Right lobe of liver (tissue), 6 donors: ENCODE results near the gene PCNX2. TPM values are rescaled to one million over a fixed set of nuclear protein-coding genes. Genes with fewer than 3 reads are reported as not detected.
"Not testable (repeated sequence)": the region's sequence is repeated elsewhere in the genome, so short reads cannot be mapped to it uniquely, and the experiment has no call there.

ENCODE experiments used
- ATAC-seq, 4 donors: fragments of 200-7000 bp; cut with Tn5 transposase; one replicate each; pipeline ENCODE4 v1.9.1; 2020; ENCODE audit warnings: mild to moderate bottlenecking in 4 of 4, moderate library complexity in 4 of 4
- DNase-seq, 3 donors: peaks; one replicate each; pipeline ENCODE4 v3.0.0-alpha.2; 2020
- H3K27ac ChIP-seq, 3 donors: fragments of 200-600 bp; one replicate each; pipeline ENCODE4 v1.8.0; 2022
- H3K27me3 ChIP-seq, 2 donors: fragments of 200-600 bp; one replicate each; pipeline ENCODE4 v1.8.0; 2022
- H3K36me3 ChIP-seq, 4 donors: fragments of 200-600 bp; sonication (generic) in 1 of 4; one replicate each; pipeline versions ENCODE4 v1.5.1 to v1.8.0; 2017 to 2022; ENCODE audit warnings: control low read depth in 1 of 4
- H3K4me1 ChIP-seq, 4 donors: fragments of 200-600 bp; sonication (generic) in 1 of 4; one replicate each; pipeline versions ENCODE4 v1.5.1 to v1.8.0; 2017 to 2022; ENCODE audit warnings: control low read depth in 1 of 4
- H3K4me3 ChIP-seq, 3 donors: fragments of 200-600 bp; one replicate each; pipeline ENCODE4 v1.8.0; 2022
- H3K9me3 ChIP-seq, 4 donors: fragments of 200-600 bp; sonication (generic) in 1 of 4; one replicate each; pipeline versions ENCODE4 v1.5.1 to v1.8.0; 2017 to 2022; ENCODE audit warnings: control low read depth in 1 of 4
- POLR2A ChIP-seq: fragments of 450-650 bp; IDR thresholded peaks from one replicate; pipeline ENCODE4 v1.6.1; 2017; ENCODE audit warnings: antibody characterized with exemption, mild to moderate bottlenecking
- WGBS: methylation state at CpG from one replicate; pipeline ENCODE4 v1.1.6; 2018; ENCODE audit warnings: low coverage, low lambda C conversion rate; ENCODE audit not compliant: insufficient coverage; ENCODE audit errors: missing lambda C conversion rate; 5-methylcytosine and 5-hydroxymethylcytosine counted together
- intact Hi-C, 2 donors: fragments of 100-400 bp; cut with DNase I; formaldehyde crosslinking; loops; one replicate each; pipeline versions ENCODE4 v1.11.2 to v1.14.1; 2022
- total RNA-seq, 6 experiments: library from RNA; depleted of rRNA in 2 of 6; stranded (reverse); fragments of >200 nt in 2 of 6; fragmentation: NEBNext Ultra II Directional in 3 of 6; extraction: Animal tissue kit (Norgen Biotek cat#: 25700) in 3 of 6; gene quantifications; one replicate each; pipeline versions ENCODE4 v1.1.0 to v1.2.4, GENCODE V29; 2016 to 2023
- TF ChIP-seq, protein P1 (sequence below), 4 donors: fragments of 200-600 bp in 3 of 4; fragments of 450-650 bp in 1 of 4; IDR thresholded peaks; one replicate each; pipeline versions ENCODE4 v1.5.1 to v1.8.0; 2016 to 2022; ENCODE audit warnings: antibody characterized with exemption in 4 of 4, mild to moderate bottlenecking in 2 of 4
- donor health status: DM: no; HTN: yes; CAD: no.
- donor health status: DM: no; HTN: no; CAD: no.
- donor health status: DM: no; HTN: no; CAD: no.
- donor health status: DM: no; HTN: yes; CAD: no.
- donor health status: DM: no; HTN: yes; CAD: no.

Gene PCNX2
- total RNA-seq, 6 experiments from 2014 or later = 0.35 to 3.4 (median 0.82) TPM

DNA sequence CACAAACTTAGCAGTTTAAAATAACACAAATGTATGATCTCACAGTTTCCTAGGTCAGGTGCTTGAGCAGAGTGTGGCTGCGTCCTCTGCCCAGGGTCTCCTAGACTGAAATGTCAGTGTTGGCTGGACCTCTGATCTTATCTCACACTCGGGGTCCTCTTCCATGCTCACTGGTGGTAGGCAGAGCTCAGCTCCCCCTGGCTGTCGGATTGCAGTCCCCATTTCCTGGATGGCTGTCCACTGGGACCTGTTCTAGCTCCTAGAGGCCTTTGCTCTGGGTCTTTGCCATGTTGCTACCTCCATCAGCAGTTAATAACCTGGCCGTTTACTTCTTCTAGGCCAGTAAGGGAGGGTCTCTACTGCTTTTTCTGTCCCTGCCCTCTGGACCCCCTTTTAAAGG lies 107.5 kb downstream of the PCNX2 start:
- Histone ChIP-seq H3K4me3 (no peak overlapping the region), H3K27me3 (no peaks in the 10 kb centered on the region), H3K27ac (no peak overlapping the region), H3K36me3 (no peaks in the 10 kb centered on the region), H3K9me3 (no peaks in the 10 kb centered on the region), H3K4me1 (no peaks in the 10 kb centered on the region)
- TF ChIP-seq POLR2A = no peak
- TF ChIP-seq, protein P1, sequence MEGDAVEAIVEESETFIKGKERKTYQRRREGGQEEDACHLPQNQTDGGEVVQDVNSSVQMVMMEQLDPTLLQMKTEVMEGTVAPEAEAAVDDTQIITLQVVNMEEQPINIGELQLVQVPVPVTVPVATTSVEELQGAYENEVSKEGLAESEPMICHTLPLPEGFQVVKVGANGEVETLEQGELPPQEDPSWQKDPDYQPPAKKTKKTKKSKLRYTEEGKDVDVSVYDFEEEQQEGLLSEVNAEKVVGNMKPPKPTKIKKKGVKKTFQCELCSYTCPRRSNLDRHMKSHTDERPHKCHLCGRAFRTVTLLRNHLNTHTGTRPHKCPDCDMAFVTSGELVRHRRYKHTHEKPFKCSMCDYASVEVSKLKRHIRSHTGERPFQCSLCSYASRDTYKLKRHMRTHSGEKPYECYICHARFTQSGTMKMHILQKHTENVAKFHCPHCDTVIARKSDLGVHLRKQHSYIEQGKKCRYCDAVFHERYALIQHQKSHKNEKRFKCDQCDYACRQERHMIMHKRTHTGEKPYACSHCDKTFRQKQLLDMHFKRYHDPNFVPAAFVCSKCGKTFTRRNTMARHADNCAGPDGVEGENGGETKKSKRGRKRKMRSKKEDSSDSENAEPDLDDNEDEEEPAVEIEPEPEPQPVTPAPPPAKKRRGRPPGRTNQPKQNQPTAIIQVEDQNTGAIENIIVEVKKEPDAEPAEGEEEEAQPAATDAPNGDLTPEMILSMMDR (IDR thresholded peaks at IDR 0.05) = no peak
- intact Hi-C loops = no loop called here
- 68% methylated on average over 3 of the region's 4 CpGs for WGBS
- DNase-seq (no peak), ATAC-seq (no peak)

DNA sequence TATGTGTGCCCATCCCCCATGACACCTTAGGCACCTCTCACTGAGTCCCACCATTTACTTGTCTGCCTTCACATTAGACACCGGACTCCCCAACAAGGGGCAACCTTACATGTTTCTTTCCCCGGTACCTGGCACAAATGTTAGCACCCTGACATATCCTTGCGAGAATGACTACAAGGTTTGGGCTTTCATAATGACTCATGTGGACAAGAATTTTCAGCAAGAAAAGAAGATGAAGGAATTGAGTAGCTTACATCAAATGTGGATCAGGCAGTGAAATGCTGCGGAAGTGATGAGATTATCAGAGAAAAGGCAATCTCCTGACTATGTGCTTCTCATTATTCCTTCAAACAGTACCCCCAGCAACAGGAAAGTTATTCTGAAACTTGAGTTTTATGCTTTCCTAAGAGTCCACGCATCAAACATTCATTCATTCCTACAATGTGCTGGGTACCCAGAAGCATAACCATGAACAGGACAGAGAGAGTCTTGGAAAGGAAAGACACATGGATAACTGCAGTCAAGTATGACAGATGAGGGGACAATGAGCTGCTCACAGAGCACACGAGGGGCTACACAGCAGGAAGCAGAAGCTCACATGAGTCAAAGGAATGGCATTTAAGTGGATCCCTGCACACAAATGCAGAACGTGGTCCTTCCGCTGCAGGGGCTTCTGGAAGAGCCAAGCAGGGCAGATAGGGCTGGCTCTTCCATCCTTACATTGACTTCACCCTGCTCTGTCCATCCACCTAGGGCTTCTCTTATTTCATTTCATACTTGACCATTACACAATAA lies 112.1 kb downstream of the PCNX2 start:
- no peak for ATAC-seq
- no peak for DNase-seq
- WGBS = 66% methylated on average over 8 of the region's 8 CpGs
- no peaks in the 10 kb centered on the region for H3K9me3 ChIP-seq
- no peak for TF ChIP-seq POLR2A
- TF ChIP-seq, protein P1 (IDR thresholded peaks at IDR 0.05) = no peak
- no peaks in the 10 kb centered on the region for H3K27me3 ChIP-seq
- no peak overlapping the region for H3K27ac ChIP-seq
- no peaks in the 10 kb centered on the region for H3K36me3 ChIP-seq
- intact Hi-C loops = no loop called here
- no peaks in the 10 kb centered on the region for H3K4me1 ChIP-seq
- no peak overlapping the region for H3K4me3 ChIP-seq

DNA sequence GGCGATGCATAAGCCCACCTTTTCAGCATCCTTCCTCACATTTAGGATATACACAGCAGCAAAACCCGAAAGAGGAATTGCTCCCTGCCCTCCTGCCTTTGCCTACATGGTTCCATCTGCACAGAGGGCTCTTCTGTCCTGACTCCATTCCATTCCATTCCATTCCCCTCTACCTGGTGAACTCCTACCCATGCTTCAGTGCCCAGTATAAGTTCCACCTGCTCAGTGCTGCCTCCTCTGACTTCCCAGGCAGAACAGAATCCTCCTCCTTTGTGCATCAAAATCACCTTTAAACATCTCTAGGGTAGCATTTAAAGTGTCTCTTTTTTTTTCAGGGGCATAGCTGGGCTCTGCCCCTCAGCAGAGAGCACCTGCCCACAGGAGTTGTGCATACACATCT lies 112.9 kb downstream of the PCNX2 start:
- Histone ChIP-seq H3K27me3 (no peaks in the 10 kb centered on the region), H3K27ac (no peak overlapping the region), H3K9me3 (peaks cover 0 to 4% (median 0%) of the 10 kb centered on the region in 4 donors), H3K36me3 (no peaks in the 10 kb centered on the region), H3K4me1 (no peaks in the 10 kb centered on the region), H3K4me3 (no peak overlapping the region)
- intact Hi-C loops = no loop called here
- no peak for ATAC-seq
- 58% methylated on average over 2 of the region's 2 CpGs for WGBS
- no peak for TF ChIP-seq POLR2A
- TF ChIP-seq, protein P1 (IDR thresholded peaks at IDR 0.05) = no peak
- no peak for DNase-seq

DNA sequence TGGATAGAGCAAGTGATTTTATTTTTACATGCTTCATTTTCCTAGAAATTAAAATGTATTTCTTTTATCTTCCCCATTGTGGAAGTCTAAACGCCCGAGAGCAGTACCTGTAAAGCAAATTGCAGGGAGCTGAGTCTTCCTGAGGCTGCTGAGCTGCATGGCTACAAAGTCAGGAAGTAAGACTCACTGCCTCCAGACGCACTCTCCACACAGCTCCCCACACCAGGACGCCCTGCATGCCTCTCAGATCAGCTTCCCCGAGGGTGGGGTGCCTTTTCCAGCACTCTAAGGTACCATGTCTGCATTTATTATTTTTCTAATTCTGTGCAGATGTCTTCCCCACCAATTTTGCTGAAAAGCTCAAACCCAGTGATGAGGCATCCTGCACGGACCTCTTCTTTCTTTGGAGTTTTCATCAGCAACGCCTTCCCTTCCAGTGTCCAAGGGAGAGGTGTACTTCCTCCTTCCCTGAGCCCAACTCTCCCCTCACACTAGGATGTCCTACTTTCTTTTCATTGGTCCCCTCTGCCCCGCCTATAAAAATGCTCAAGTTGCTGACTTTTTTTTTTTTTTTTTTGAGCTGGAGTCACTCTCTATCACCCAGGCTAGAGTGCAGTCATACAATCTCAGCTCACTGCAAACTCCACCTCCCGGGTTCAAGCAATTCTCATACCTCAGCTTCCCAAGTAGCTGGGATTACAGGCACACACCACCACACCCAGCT lies 114.7 kb downstream of the PCNX2 start:
- no peaks in the 10 kb centered on the region for H3K4me1 ChIP-seq
- H3K27ac ChIP-seq = no peak overlapping the region
- no peak overlapping the region for H3K4me3 ChIP-seq
- DNase-seq (no peak), ATAC-seq (no peak)
- TF ChIP-seq POLR2A = no peak
- TF ChIP-seq, protein P1 (IDR thresholded peaks at IDR 0.05) = no peak
- H3K36me3 ChIP-seq = no peaks in the 10 kb centered on the region
- H3K9me3 ChIP-seq = peaks cover 0 to 4% (median 0%) of the 10 kb centered on the region in 4 donors
- H3K27me3 ChIP-seq = no peaks in the 10 kb centered on the region
- intact Hi-C loops = no loop called here
- WGBS = 57% methylated on average over 8 of the region's 9 CpGs

DNA sequence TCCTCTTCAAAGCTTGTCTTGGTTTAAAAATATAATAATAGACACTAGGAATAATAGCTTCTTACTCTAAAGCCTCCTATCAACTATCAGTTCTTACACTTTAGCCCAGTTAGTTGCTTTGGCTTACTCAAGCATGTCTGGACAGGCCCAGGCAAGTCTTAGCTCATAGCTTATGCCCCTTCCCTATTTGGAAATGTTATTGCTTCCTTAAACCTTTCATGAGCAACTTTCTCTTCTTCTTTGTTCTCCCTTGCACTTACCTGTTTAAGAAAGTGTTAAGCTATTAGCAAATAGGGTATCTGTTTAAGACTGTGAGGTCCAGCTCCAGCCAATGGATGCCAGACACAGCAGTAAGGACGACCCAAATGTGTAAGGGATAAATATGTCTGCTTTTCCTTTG lies 115.9 kb downstream of the PCNX2 start:
- H3K4me1 ChIP-seq, H3K27me3 ChIP-seq, H3K36me3 ChIP-seq, H3K27ac ChIP-seq, H3K4me3 ChIP-seq, ATAC-seq, intact Hi-C loops, DNase-seq, H3K9me3 ChIP-seq: not testable (repeated sequence)
- WGBS = 44% methylated on average over 1 of the region's 1 CpG
